Nephron (organoid): ENCODE measurements around the gene CLDN20.
A peak's percentile ranks its signal among the peaks of the same experiment; 100 is the strongest.

Experiments
- H3K27ac Mint-ChIP-seq, 3 experiments: 2 replicates each; pipeline ENCODE4 v1.8.0; 2020; ENCODE audit warnings: mixed read lengths in 3 of 3, mild to moderate bottlenecking in 2 of 3, moderate library complexity in 1 of 3
- H3K27me3 Mint-ChIP-seq: 2 replicates; pipeline ENCODE4 v1.8.0; 2021; ENCODE audit warnings: low read depth, mild to moderate bottlenecking, moderate library complexity, mixed read lengths
- H3K36me3 Mint-ChIP-seq: 2 replicates; pipeline ENCODE4 v1.8.0; 2020; ENCODE audit warnings: low read depth, mixed read lengths
- H3K4me1 Mint-ChIP-seq: 2 replicates; pipeline ENCODE4 v1.8.0; 2020; ENCODE audit warnings: mixed read lengths
- H3K4me3 Mint-ChIP-seq, 3 experiments: 2 replicates each; pipeline ENCODE4 v1.8.0; 2020; ENCODE audit warnings: mild to moderate bottlenecking in 3 of 3, mixed read lengths in 3 of 3, moderate library complexity in 2 of 3
- H3K9me3 Mint-ChIP-seq: 2 replicates; pipeline ENCODE4 v1.8.0; 2020; ENCODE audit warnings: mixed read lengths
- TF ChIP-seq, protein P1 (sequence below), 3 experiments: fragments of 200-600 bp; sonication (generic); IDR thresholded peaks; one replicate each; pipeline ENCODE4 v1.5.0; 2021; ENCODE audit warnings: antibody characterized with exemption in 3 of 3; ENCODE audit not compliant: unreplicated experiment in 3 of 3

The CLDN20 gene

DNA sequence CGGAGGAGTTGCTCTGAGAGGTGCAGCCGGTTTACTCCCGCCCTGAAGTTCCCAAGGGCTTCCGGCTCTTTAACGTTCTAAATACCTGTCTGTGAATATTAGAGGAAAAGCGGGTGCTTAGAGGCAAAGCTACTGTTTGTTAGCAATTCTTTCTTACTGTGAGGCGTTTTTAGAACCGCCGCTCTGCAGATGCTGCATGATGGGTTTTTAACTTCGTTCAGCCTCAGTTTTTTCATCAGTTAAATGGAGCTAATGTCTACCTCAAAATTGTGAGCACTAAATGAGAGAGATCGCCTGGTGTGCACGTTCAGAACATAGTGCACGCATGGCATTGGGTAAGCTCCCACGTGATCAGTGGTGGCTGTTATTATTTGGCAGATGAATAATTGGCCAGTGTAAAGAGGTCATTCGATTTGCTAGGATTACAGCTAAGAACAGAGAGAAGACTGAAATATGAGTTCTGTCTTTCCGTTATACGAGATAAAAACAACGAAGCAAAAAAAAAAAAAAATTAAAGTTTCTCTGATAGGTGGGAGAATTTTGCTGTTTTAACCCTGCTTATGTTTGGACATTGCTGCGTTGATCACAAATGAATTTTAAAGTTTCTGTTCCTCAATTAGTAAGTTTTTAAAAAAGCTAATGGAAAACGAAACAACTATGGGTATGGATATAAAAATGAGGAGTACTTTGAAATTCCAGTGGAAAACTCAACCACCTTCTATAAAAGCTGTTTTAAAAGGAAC, 51.1 kb downstream of the CLDN20 start:
- Mint-ChIP-seq H3K36me3 (peaks cover 11% of the 10 kb centered on the region), H3K4me3 (peak overlapping the region; percentile 97 to 98 (median 98)), H3K27me3 (no peaks in the 10 kb centered on the region), H3K9me3 (no peaks in the 10 kb centered on the region), H3K4me1 (peaks cover 15% of the 10 kb centered on the region), H3K27ac (peak overlapping the region; percentile 80 to 89 (median 88))
- TF ChIP-seq, protein P1, sequence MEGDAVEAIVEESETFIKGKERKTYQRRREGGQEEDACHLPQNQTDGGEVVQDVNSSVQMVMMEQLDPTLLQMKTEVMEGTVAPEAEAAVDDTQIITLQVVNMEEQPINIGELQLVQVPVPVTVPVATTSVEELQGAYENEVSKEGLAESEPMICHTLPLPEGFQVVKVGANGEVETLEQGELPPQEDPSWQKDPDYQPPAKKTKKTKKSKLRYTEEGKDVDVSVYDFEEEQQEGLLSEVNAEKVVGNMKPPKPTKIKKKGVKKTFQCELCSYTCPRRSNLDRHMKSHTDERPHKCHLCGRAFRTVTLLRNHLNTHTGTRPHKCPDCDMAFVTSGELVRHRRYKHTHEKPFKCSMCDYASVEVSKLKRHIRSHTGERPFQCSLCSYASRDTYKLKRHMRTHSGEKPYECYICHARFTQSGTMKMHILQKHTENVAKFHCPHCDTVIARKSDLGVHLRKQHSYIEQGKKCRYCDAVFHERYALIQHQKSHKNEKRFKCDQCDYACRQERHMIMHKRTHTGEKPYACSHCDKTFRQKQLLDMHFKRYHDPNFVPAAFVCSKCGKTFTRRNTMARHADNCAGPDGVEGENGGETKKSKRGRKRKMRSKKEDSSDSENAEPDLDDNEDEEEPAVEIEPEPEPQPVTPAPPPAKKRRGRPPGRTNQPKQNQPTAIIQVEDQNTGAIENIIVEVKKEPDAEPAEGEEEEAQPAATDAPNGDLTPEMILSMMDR (IDR thresholded peaks at IDR 0.05; ENCODE audit: unreplicated experiment in 3 of 3) = no peak

DNA sequence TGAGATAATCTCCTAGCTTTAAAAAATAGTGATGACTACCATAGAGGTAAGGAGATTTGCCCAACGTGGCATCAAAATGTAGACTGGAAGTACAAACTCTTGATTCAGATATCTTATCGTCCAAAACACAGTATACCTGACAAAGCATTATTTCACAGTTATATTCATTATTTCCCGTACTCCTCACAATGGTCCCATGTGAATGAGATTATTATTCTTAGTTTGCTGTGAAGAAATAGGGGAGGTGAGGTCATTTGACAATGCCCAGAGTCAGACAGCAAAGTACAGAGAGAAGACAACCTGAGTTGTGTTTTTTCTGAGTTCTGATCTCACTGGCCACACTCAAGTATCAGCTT, 51.7 kb downstream of the CLDN20 start:
- H3K4me1 Mint-ChIP-seq = peaks cover 15% of the 10 kb centered on the region
- no peaks in the 10 kb centered on the region for H3K9me3 Mint-ChIP-seq
- H3K27ac Mint-ChIP-seq = peak overlapping the region; percentile 80 to 89 (median 88)
- no peaks in the 10 kb centered on the region for H3K27me3 Mint-ChIP-seq
- peaks cover 7% of the 10 kb centered on the region for H3K36me3 Mint-ChIP-seq
- TF ChIP-seq, protein P1 (IDR thresholded peaks at IDR 0.05; ENCODE audit: unreplicated experiment in 3 of 3) = no peak
- peak overlapping the region; percentile 97 to 98 (median 98) for H3K4me3 Mint-ChIP-seq

DNA sequence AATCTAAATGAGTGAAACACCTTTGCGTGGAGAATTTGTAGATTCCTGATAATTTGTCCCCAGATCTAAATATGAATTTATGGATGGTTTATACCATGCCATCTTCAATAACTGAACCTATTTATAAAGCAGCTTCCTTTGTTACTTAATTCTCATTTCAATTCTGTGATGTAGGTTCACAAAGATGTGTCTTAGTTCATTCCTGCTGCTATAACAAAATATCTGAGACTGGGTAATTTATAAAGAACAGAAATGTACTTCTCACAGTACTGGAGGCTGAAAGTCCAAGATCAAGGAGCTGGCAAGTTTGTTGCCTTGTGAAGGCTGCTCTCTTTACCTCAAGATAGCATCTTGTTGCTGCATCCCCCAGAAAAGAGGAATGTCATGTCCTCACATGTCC, 52.6 kb downstream of the CLDN20 start:
- Mint-ChIP-seq H3K27me3 (no peaks in the 10 kb centered on the region), H3K27ac (no peak overlapping the region), H3K4me1 (peaks cover 15% of the 10 kb centered on the region), H3K4me3 (peak overlapping the region; percentile 54 to 75 (median 64)), H3K9me3 (no peaks in the 10 kb centered on the region), H3K36me3 (peaks cover 7% of the 10 kb centered on the region)
- TF ChIP-seq, protein P1 (IDR thresholded peaks at IDR 0.05; ENCODE audit: unreplicated experiment in 3 of 3) = no peak

DNA sequence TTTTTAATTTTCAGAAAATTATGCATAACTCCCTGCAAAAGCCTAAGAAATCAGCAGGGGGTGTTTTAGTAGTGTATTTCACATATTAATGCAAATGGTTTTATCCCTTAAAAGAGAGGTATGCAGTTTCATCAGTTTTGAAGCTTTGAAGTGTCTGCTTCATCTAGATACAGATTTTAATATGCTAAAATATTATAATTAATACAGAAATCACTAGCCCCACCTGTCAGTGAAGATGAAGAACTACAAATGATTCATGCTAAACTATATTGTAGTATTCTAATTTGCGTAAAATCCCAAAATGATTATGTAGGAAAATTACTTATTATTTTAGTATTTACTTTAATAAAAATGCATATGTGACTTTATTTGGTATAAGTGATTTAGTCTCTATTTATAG, 53.4 kb downstream of the CLDN20 start:
- H3K9me3 Mint-ChIP-seq = no peaks in the 10 kb centered on the region
- TF ChIP-seq, protein P1 (IDR thresholded peaks at IDR 0.05; ENCODE audit: unreplicated experiment in 3 of 3) = peak in 1 of 3 experiments; percentile 18
- H3K4me3 Mint-ChIP-seq = no peak overlapping the region
- H3K27me3 Mint-ChIP-seq = no peaks in the 10 kb centered on the region
- no peak overlapping the region for H3K27ac Mint-ChIP-seq
- peaks cover 19% of the 10 kb centered on the region for H3K4me1 Mint-ChIP-seq
- H3K36me3 Mint-ChIP-seq = peaks cover 5% of the 10 kb centered on the region

DNA sequence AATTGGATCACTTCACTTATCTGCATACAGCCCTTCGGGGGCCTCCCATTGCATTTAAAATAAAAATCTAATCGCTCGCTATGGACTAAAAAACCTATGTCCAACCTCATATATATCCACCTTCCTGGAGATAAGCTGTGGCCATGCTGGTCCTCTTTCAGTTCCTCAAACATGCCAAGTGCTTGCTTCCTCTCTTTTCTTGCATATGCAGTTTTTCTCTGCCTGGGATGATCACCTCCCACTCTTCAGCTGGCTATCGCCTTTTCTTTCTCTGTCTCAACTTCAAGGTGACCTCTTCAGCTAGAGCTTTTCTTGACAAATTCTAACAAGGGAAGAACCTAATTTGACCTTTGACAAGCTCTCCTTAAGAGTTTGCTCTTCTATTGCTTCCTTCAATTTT, 56.1 kb downstream of the CLDN20 start:
- Mint-ChIP-seq H3K9me3 (no peaks in the 10 kb centered on the region), H3K36me3 (no peaks in the 10 kb centered on the region), H3K27me3 (no peaks in the 10 kb centered on the region), H3K27ac (no peak overlapping the region), H3K4me3 (no peak overlapping the region), H3K4me1 (peaks cover 8% of the 10 kb centered on the region)
- TF ChIP-seq, protein P1 (IDR thresholded peaks at IDR 0.05; ENCODE audit: unreplicated experiment in 3 of 3) = no peak

DNA sequence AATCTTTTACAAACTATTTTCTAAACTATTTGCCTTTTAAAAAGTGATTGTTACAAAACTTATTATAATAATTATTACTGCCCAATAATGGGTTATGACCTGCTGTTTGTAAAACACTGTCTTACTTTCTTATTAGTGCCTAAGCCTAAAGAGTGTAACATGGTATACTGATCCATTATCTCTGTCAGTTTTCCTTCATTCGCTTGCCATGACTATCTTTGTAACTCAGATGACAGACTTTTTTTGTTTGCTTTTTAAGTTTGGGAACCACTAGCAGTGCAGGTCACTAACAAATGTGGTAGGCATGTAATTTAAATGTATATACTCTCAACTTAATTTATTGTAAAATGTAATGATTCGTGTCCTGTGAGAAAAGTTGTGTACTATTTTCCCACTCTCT, 60.4 kb downstream of the CLDN20 start:
- Mint-ChIP-seq H3K4me3 (no peak overlapping the region), H3K9me3 (no peaks in the 10 kb centered on the region), H3K27me3 (no peaks in the 10 kb centered on the region), H3K36me3 (no peaks in the 10 kb centered on the region), H3K27ac (no peak overlapping the region), H3K4me1 (peaks cover 10% of the 10 kb centered on the region)
- TF ChIP-seq, protein P1 (IDR thresholded peaks at IDR 0.05; ENCODE audit: unreplicated experiment in 3 of 3) = no peak
